ENCODE results near the gene GCFC2.

- no peak for TF ChIP-seq HDAC2 (IDR thresholded peaks at IDR 0.05)
- no peak for TF ChIP-seq GABPA (tag; conservative IDR thresholded peaks at IDR 0.05; ENCODE audit: low read depth)
- TF ChIP-seq SP2 (IDR thresholded peaks at IDR 0.05; ENCODE audit: extremely low read depth, low read depth, low read length, poor library complexity, severe bottlenecking) = no peak
- TF ChIP-seq SAFB (IDR thresholded peaks at IDR 0.05; ENCODE audit: borderline replicate concordance, low read depth, low read length) = no peak
- TF ChIP-seq, protein P1, sequence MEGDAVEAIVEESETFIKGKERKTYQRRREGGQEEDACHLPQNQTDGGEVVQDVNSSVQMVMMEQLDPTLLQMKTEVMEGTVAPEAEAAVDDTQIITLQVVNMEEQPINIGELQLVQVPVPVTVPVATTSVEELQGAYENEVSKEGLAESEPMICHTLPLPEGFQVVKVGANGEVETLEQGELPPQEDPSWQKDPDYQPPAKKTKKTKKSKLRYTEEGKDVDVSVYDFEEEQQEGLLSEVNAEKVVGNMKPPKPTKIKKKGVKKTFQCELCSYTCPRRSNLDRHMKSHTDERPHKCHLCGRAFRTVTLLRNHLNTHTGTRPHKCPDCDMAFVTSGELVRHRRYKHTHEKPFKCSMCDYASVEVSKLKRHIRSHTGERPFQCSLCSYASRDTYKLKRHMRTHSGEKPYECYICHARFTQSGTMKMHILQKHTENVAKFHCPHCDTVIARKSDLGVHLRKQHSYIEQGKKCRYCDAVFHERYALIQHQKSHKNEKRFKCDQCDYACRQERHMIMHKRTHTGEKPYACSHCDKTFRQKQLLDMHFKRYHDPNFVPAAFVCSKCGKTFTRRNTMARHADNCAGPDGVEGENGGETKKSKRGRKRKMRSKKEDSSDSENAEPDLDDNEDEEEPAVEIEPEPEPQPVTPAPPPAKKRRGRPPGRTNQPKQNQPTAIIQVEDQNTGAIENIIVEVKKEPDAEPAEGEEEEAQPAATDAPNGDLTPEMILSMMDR (IDR thresholded peaks at IDR 0.05 in 2 of 3, conservative IDR thresholded peaks at IDR 0.05 in 1 of 3; ENCODE audit: insufficient read depth in 2 of 3, low read depth in 1 of 3, low read length in 3 of 3) = no peak
- TF ChIP-seq, protein P2, sequence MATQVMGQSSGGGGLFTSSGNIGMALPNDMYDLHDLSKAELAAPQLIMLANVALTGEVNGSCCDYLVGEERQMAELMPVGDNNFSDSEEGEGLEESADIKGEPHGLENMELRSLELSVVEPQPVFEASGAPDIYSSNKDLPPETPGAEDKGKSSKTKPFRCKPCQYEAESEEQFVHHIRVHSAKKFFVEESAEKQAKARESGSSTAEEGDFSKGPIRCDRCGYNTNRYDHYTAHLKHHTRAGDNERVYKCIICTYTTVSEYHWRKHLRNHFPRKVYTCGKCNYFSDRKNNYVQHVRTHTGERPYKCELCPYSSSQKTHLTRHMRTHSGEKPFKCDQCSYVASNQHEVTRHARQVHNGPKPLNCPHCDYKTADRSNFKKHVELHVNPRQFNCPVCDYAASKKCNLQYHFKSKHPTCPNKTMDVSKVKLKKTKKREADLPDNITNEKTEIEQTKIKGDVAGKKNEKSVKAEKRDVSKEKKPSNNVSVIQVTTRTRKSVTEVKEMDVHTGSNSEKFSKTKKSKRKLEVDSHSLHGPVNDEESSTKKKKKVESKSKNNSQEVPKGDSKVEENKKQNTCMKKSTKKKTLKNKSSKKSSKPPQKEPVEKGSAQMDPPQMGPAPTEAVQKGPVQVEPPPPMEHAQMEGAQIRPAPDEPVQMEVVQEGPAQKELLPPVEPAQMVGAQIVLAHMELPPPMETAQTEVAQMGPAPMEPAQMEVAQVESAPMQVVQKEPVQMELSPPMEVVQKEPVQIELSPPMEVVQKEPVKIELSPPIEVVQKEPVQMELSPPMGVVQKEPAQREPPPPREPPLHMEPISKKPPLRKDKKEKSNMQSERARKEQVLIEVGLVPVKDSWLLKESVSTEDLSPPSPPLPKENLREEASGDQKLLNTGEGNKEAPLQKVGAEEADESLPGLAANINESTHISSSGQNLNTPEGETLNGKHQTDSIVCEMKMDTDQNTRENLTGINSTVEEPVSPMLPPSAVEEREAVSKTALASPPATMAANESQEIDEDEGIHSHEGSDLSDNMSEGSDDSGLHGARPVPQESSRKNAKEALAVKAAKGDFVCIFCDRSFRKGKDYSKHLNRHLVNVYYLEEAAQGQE (IDR thresholded peaks at IDR 0.05; ENCODE audit: borderline replicate concordance) = no peak
- TF ChIP-seq, protein P2 (CRISPR knock-in tag; IDR thresholded peaks at IDR 0.05; ENCODE audit: low read depth) = no peak
- no peak for TF ChIP-seq RBBP5 (IDR thresholded peaks at IDR 0.05; ENCODE audit: borderline replicate concordance, insufficient read depth, low read length, poor library complexity, severe bottlenecking)
- TF ChIP-seq SRF (CRISPR knock-in tag; IDR thresholded peaks at IDR 0.05) = no peak
- TF ChIP-seq E4F1 (CRISPR knock-in tag; IDR thresholded peaks at IDR 0.05; ENCODE audit: borderline replicate concordance) = no peak
- no peak for TF ChIP-seq POLR2A (conservative IDR thresholded peaks at IDR 0.05)
Observed at GRCh38 chr2:75698918-75699317, 11.8 kb downstream of the GCFC2 start.

Measured in K562 (cell line).